Hindlimb muscle (tissue), 1 donor: ENCODE measurements around the gene APOBEC3C. TPM values are rescaled to one million over a fixed set of nuclear protein-coding genes. Genes with fewer than 3 reads are reported as not detected.
"Not testable (repeated sequence)": the region's sequence is repeated elsewhere in the genome, so short reads cannot be mapped to it uniquely, and the experiment has no call there.

Source experiments
- DNase-seq: peaks from one replicate; pipeline ENCODE4 v3.0.0-alpha.2; 2013
- polyA plus RNA-seq: library from polyadenylated mRNA; unstranded; fragments of 120-200 nt; gene quantifications from one replicate; pipeline ENCODE4 v1.2.1, GENCODE V29; 2013; ENCODE audit not compliant: insufficient read length

The APOBEC3C gene
- polyA plus RNA-seq, 1 donor: 6.8 TPM

GRCh38 chr22:39066442-39067276 is 52.6 kb downstream of the APOBEC3C start:
- not testable (repeated sequence) for DNase-seq

- DNase-seq: no peak
Measured at GRCh38 chr22:39068033-39068785, 54.2 kb downstream of the APOBEC3C start.

Other genes starting within 250 kb of the APOBEC3C start
- 12.2 TPM for gene DNAL4, start 220.1 kb upstream of the APOBEC3C start, polyA plus RNA-seq
- gene NPTXR, start 170.2 kb upstream of the APOBEC3C start, polyA plus RNA-seq: 4.1 TPM
- 29.0 TPM for gene CBX6, start 142.0 kb upstream of the APOBEC3C start, polyA plus RNA-seq
- gene APOBEC3A, start 56.6 kb upstream of the APOBEC3C start, polyA plus RNA-seq: 0.94 TPM
- gene APOBEC3B, start 31.9 kb upstream of the APOBEC3C start, polyA plus RNA-seq: 3.1 TPM
- gene APOBEC3D, start 6.9 kb downstream of the APOBEC3C start, polyA plus RNA-seq: 1.5 TPM
- gene APOBEC3F, start 26.6 kb downstream of the APOBEC3C start, polyA plus RNA-seq: 3.0 TPM
- gene APOBEC3G, start 63.0 kb downstream of the APOBEC3C start, polyA plus RNA-seq: 3.3 TPM
- gene APOBEC3H, start 83.0 kb downstream of the APOBEC3C start, polyA plus RNA-seq: not detected
- gene CBX7, start 138.4 kb downstream of the APOBEC3C start, polyA plus RNA-seq: 5.7 TPM
- gene PDGFB, start 230.7 kb downstream of the APOBEC3C start, polyA plus RNA-seq: 26.6 TPM